Kidney (tissue), 14 donors: ENCODE measurements around the gene ANKH. TPM values are rescaled to one million over a fixed set of nuclear protein-coding genes. Genes with fewer than 3 reads are reported as not detected.
A peak's percentile ranks its signal among the peaks of the same experiment; 100 is the strongest.

Source experiments
- DNase-seq, 5 donors: peaks; one replicate each; pipeline ENCODE4 v3.0.0-alpha.2; 2013 to 2020
- FAIRE-seq: peaks from 2 replicates; lab custom pipeline; 2012; peaks lifted over from hg19 to GRCh38; lab: Jason Lieb, UNC
- H3K27ac ChIP-seq, 2 donors: one replicate each; pipeline ENCODE4 v1.7.0; 2013; ENCODE audit warnings: low read depth in 2 of 2, low read length in 2 of 2, inconsistent platforms in 1 of 2
- H3K27me3 ChIP-seq: one replicate; pipeline ENCODE4 v1.7.1; 2013; ENCODE audit warnings: low read length, inconsistent platforms; ENCODE audit not compliant: control insufficient read depth, insufficient read depth
- H3K36me3 ChIP-seq, 3 donors: one replicate each; pipeline versions ENCODE4 v1.7.0 to v1.7.1; 2013; ENCODE audit warnings: low read length in 3 of 3, control low read depth in 1 of 3, inconsistent platforms in 1 of 3; ENCODE audit not compliant: insufficient read depth in 3 of 3, control insufficient read depth in 2 of 3
- H3K4me1 ChIP-seq, 3 donors: one replicate each; pipeline versions ENCODE4 v1.7.0 to v1.7.1; 2013; ENCODE audit warnings: low read length in 3 of 3, inconsistent platforms in 1 of 3, low read depth in 1 of 3; ENCODE audit not compliant: control insufficient read depth in 2 of 3, insufficient read depth in 2 of 3
- H3K4me3 ChIP-seq, 3 donors: one replicate each; pipeline versions ENCODE4 v1.7.0 to v1.8.1; 2013; ENCODE audit warnings: low read length in 3 of 3, control low read depth in 1 of 3, inconsistent platforms in 1 of 3
- H3K9ac ChIP-seq, 3 donors: one replicate each; pipeline versions ENCODE4 v1.7.0 to v1.7.1; 2013; ENCODE audit warnings: low read length in 3 of 3, control low read depth in 1 of 3, inconsistent platforms in 1 of 3
- H3K9me3 ChIP-seq, 3 donors: one replicate each; pipeline versions ENCODE4 v1.7.0 to v1.7.1; 2013; ENCODE audit warnings: low read length in 3 of 3, control low read depth in 1 of 3, inconsistent platforms in 1 of 3; ENCODE audit not compliant: control insufficient read depth in 2 of 3, insufficient read depth in 1 of 3
- CTCF ChIP-seq: IDR thresholded peaks from 3 replicates; pipeline ENCODE4 v1.5.1; 2012; ENCODE audit warnings: mild to moderate bottlenecking, moderate library complexity, borderline replicate concordance; ENCODE audit not compliant: insufficient read depth; ENCODE audit errors: extremely low read depth
- intact Hi-C: fragments of 100-400 bp; cut with DNase I; formaldehyde crosslinking; loops from one replicate; pipeline ENCODE4 v1.11.1; 2022
- polyA plus RNA-seq: library from polyadenylated mRNA; stranded (reverse); fragments of 350-450 nt; fragmentation: Illumina TruSeq; extraction: RNeasy Lipid Tissue Mini Kit (QIAGEN cat#74804); gene quantifications from one replicate; pipeline ENCODE4 v1.2.3, GENCODE V29; 2014; ENCODE audit warnings: low read depth, low replicate concordance; ENCODE audit not compliant: insufficient read depth
- total RNA-seq: library from RNA; stranded (reverse); fragmentation: NEBNext Ultra II Directional; extraction: Animal tissue kit (Norgen Biotek cat#: 25700); gene quantifications from one replicate; pipeline ENCODE4 v1.2.1, GENCODE V29; 2021
- donor health status: control.
- donor health status: control.
- donor health status: control.
- donor health status: control.
- donor health status: control.
- donor health status: DM: yes; HTN: yes; CAD: no.
- donor health status: Normal renal cell carcinoma (clear cell type).

ANKH gene
- total and polyA plus RNA-seq, 2 donors from 2014 or later: 19.0 to 44.6 TPM

GRCh38 chr5:14768508-14769365 lies 102.8 kb downstream of the ANKH start:
- no peak for FAIRE-seq
- TF ChIP-seq CTCF: no peak
- Histone ChIP-seq H3K36me3 (peaks cover 0 to 3% (median 0%) of the 10 kb centered on the region in 3 donors), H3K4me1 (peaks cover 0 to 2% (median 0%) of the 10 kb centered on the region in 3 donors), H3K9ac (no peak overlapping the region), H3K27ac (no peak overlapping the region), H3K4me3 (no peak overlapping the region), H3K9me3 (no peaks in the 10 kb centered on the region), H3K27me3 (no peaks in the 10 kb centered on the region)
- intact Hi-C loops: no loop called here
- DNase-seq: no peak

- Histone ChIP-seq H3K9me3 (no peaks in the 10 kb centered on the region), H3K4me1 (peaks cover 0 to 2% (median 0%) of the 10 kb centered on the region in 3 donors), H3K9ac (no peak overlapping the region), H3K27ac (no peak overlapping the region), H3K4me3 (no peak overlapping the region), H3K36me3 (peaks cover 0 to 3% (median 0%) of the 10 kb centered on the region in 3 donors), H3K27me3 (no peaks in the 10 kb centered on the region)
- TF ChIP-seq CTCF: no peak
- DNase-seq: peak in 1 of 5 donors; percentile 43
- no peak for FAIRE-seq
- intact Hi-C loops: no loop called here
Observed at GRCh38 chr5:14767735-14768507, 103.7 kb downstream of the ANKH start.

- DNase-seq (no peak), FAIRE-seq (no peak)
- no peak overlapping the region for H3K9ac ChIP-seq
- H3K4me3 ChIP-seq: no peak overlapping the region
- peaks cover 0 to 2% (median 0%) of the 10 kb centered on the region in 3 donors for H3K4me1 ChIP-seq
- TF ChIP-seq CTCF: no peak
- H3K36me3 ChIP-seq: peaks cover 0 to 3% (median 0%) of the 10 kb centered on the region in 3 donors
- H3K27ac ChIP-seq: no peak overlapping the region
- no peaks in the 10 kb centered on the region for H3K9me3 ChIP-seq
- no peaks in the 10 kb centered on the region for H3K27me3 ChIP-seq
- intact Hi-C loops: no loop called here
Observed at GRCh38 chr5:14767053-14767452, 104.5 kb downstream of the ANKH start.
